Cardiac fibroblast (primary cell): ENCODE measurements around the gene NR2F1-AS1.
"Not testable (repeated sequence)": the region's sequence is repeated elsewhere in the genome, so short reads cannot be mapped to it uniquely, and the experiment has no call there.

Experiments used
- DNase-seq, 2 donors: peaks; one replicate each; pipeline versions ENCODE4 v3.0.0 to v3.0.0-alpha.2; 2010; ENCODE audit warnings: low read depth in 2 of 2
- H3K4me3 ChIP-seq, 2 donors: replicated peaks in 1 of 2; 1 replicate in 1 of 2; 2 replicates in 1 of 2; pipeline ENCODE4 v1.5.1; 2011; ENCODE audit warnings: low read depth in 2 of 2, low read length in 2 of 2, mild to moderate bottlenecking in 2 of 2, moderate library complexity in 1 of 2
- TF ChIP-seq, protein P1 (sequence below): IDR thresholded peaks from one replicate; pipeline ENCODE4 v1.5.1; 2011; ENCODE audit warnings: low read depth, mild to moderate bottlenecking, low read length, inconsistent platforms

NR2F1-AS1 gene

DNA sequence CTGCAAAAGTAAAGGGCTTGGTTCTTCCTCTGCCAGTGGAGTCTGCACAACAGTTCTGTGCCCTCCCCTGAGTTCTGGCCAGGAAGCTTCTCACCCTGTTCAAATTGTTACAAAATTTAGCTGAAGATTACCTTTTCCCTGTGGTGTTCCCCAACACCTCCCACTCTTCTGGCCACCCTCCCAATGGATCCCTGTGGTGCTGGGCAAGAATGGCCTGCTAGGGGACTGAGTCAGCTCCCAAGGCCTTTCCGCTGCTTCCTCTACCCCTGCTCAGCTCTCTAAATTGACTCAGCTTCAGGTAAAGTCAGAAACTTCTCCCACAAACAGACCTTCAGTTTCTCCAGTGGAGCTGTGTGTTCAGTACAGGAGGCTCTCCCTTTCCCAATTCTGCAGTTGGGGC is 186.0 kb downstream of the NR2F1-AS1 start:
- TF ChIP-seq, protein P1, sequence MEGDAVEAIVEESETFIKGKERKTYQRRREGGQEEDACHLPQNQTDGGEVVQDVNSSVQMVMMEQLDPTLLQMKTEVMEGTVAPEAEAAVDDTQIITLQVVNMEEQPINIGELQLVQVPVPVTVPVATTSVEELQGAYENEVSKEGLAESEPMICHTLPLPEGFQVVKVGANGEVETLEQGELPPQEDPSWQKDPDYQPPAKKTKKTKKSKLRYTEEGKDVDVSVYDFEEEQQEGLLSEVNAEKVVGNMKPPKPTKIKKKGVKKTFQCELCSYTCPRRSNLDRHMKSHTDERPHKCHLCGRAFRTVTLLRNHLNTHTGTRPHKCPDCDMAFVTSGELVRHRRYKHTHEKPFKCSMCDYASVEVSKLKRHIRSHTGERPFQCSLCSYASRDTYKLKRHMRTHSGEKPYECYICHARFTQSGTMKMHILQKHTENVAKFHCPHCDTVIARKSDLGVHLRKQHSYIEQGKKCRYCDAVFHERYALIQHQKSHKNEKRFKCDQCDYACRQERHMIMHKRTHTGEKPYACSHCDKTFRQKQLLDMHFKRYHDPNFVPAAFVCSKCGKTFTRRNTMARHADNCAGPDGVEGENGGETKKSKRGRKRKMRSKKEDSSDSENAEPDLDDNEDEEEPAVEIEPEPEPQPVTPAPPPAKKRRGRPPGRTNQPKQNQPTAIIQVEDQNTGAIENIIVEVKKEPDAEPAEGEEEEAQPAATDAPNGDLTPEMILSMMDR = no peak
- DNase-seq = no peak
- H3K4me3 ChIP-seq = no peak overlapping the region

DNA sequence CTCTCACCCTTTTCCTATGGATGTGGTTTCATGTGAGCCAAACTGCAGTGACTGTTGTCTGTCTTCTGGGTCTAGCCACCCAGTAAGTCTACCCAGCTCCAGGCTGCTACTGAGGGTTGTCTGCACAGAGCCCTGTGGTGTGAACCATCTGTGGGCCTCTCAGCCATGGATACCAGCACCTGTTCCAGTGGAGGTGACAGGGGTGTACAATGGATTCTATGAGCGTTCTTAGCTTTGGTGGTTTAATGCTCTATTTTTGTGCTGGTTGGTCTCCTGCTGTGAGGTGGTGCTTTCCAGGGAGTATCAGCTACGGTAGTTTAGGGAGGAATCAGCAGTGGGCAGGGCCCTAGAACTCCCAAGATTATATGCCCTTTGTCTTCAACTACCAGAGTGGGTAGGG is 186.7 kb downstream of the NR2F1-AS1 start:
- TF ChIP-seq, protein P1 = no peak
- no peak for DNase-seq
- no peak overlapping the region for H3K4me3 ChIP-seq

DNA sequence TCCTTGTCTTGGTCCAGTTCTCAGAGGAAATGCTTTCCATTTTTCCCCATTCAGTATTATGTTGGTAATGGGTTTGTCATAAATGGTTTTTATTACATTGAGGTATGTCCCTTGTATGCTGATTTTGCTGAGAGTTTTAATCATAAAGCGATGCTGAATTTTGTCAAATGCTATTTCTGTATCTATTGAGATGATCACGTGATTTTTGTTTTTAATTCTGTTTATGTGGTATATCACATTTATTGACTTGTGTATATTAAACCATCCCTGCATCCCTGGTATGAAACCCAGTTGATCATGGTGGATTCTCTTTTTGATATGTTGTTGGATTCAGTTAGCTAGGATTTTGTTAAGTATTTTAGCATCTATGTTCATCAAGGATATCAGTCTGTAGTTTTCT is 189.8 kb downstream of the NR2F1-AS1 start:
- not testable (repeated sequence) for DNase-seq

DNA sequence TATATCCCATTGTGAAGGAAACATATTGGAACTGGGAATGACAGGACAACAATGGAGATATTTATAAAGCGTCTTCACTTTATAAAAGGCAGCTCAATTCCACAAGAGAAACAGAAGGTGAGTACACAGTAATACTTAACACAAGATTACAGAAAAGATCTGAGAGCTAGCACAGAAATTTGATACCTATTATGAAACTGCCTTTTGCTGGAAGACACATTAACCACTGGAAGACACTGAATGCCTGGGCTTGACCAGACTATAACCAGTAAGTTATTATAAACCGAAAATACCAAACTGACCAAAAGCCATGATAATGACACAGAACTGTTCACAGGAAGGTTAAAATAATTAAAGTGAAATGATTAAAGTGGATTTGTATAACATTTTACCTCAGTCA is 195.4 kb downstream of the NR2F1-AS1 start:
- TF ChIP-seq, protein P1 = no peak
- H3K4me3 ChIP-seq = no peak overlapping the region
- DNase-seq = peak; percentile 18 to 22

More for the DNA sequence above, 189.8 kb downstream of the NR2F1-AS1 start:
- H3K4me3 ChIP-seq = not testable (repeated sequence)

DNA sequence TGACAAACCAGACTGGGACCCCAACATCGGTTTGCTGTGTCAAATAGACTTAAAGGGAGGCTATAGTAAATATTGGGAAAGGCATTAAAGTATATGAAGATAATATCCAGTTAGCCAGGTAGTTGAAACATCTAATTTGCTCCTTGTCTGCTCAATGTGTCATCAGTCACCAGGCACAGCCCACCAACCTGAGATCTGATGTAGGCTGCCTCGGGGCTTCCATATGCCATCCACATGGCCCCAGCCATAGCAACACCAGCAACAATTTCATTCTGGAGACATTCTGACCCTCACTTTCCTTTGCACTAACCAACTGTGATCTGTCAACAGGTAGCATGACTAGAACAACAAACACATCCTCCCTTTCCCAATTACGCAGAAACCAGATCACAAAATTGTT is 196.0 kb downstream of the NR2F1-AS1 start:
- DNase-seq = no peak
- no peak overlapping the region for H3K4me3 ChIP-seq
- TF ChIP-seq, protein P1 = no peak

DNA sequence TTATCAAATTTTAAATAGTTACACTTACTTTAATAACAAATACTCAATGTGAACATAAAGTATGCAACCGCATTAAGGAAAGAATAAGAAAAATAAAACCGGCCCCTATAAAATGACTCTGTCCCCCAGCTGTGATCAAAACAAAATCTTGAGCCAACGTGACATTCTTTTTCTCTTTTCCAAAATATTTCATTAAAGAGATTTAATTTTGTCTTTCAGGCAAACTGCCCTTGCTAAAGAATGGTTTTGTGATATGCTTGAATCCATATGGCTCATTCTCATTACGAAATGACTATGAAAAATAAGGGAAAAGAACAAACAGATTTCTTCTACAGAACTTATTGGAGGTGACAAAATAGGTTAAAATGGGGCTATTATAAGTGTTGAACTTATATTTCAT is 197.0 kb downstream of the NR2F1-AS1 start:
- TF ChIP-seq, protein P1 = no peak
- DNase-seq = no peak
- H3K4me3 ChIP-seq = no peak overlapping the region

DNA sequence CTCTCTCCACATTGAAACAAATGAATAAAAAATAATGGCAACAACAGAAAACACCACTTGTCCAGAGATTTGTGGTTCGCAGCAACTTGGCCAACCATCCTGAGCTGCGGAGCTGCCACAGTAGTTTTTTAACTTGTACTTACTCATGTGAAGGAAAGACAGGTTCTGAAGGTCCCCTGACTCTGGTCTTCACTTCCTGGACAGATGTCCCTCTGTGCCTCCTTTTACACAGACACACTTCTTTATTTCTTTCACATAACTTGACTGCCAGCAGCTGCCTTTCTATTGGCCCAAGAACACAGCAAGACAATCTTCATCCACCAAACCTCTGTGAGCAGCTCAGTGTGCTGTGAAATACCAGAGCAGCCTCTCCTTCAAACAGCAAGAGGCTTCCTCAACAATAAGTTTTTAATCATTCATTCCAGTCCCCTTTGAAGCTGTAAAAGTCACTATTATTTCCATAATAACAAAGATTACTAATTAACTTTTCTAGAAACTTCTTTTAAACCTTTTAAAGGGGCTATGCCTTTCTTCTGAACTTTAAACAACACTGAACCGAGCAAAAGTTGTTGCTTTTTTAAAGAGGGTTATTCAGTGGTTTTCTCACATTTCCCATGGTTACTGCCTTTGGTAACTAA is 198.7 kb downstream of the NR2F1-AS1 start:
- TF ChIP-seq, protein P1 = no peak
- no peak overlapping the region for H3K4me3 ChIP-seq

More for the DNA sequence above, 198.7 kb downstream of the NR2F1-AS1 start:
- DNase-seq = no peak
